B cell (primary cell): ENCODE data around the gene KRT14. TPM values are rescaled to one million over a fixed set of nuclear protein-coding genes. Genes with fewer than 3 reads are reported as not detected.

ENCODE experiments used
- ATAC-seq: fragments of 200-7000 bp; cut with Tn5 transposase; one replicate; pipeline ENCODE4 v1.10.0; 2021; ENCODE audit warnings: low read depth, mild to moderate bottlenecking, moderate number of reproducible peaks, moderate library complexity
- CTCF ChIA-PET: fragments of 350-600 bp; sonication (Branson Sonifier 250); formaldehyde crosslinking; loops from one replicate; lab custom pipeline; 2021; ENCODE audit warnings: antibody characterized with exemption, inconsistent platforms; lab: Charles Lee
- POLR2A ChIA-PET: fragments of 350-600 bp; sonication (Branson Sonifier 250); formaldehyde crosslinking; loops from one replicate; lab custom pipeline; 2021; ENCODE audit warnings: antibody characterized with exemption; lab: Charles Lee
- DNase-seq: peaks from one replicate; pipeline ENCODE4 v3.0.0; 2013
- H2AFZ ChIP-seq: 2 replicates; pipeline ENCODE4 v1.6.1; 2012; ENCODE audit warnings: mild to moderate bottlenecking, low read depth, low read length; ENCODE audit not compliant: insufficient read depth, poor library complexity, severe bottlenecking
- H3K27ac ChIP-seq, 2 donors: 1 replicate in 1 of 2; 2 replicates in 1 of 2; pipeline ENCODE4 v1.5.1; 2012 to 2013; ENCODE audit warnings: low read length in 2 of 2, mild to moderate bottlenecking in 2 of 2, moderate library complexity in 1 of 2
- H3K27me3 ChIP-seq, 4 experiments: fragments of 200-600 bp in 1 of 4; sonication (generic) in 1 of 4; replicated peaks in 1 of 4; 1 replicate in 2 of 4; 2 replicates in 2 of 4; pipeline versions ENCODE4 v1.6.1 to v1.7.0; 2013 to 2016; ENCODE audit warnings: low read length in 3 of 4, mild to moderate bottlenecking in 2 of 4, mixed read lengths in 1 of 4, moderate library complexity in 1 of 4; ENCODE audit not compliant: insufficient read depth in 4 of 4, control insufficient read depth in 3 of 4; ENCODE audit errors: control extremely low read depth in 1 of 4
- H3K36me3 ChIP-seq, 2 experiments: replicated peaks in 1 of 2; 1 replicate in 1 of 2; 2 replicates in 1 of 2; pipeline versions ENCODE4 v1.6.1 to v1.7.1; 2013; ENCODE audit warnings: low read length in 1 of 2; ENCODE audit not compliant: insufficient read depth in 2 of 2, control insufficient read depth in 1 of 2; ENCODE audit errors: control extremely low read depth in 1 of 2, extremely low read depth in 1 of 2
- H3K4me1 ChIP-seq, 2 donors: fragments of 200-600 bp in 1 of 2; sonication (generic) in 1 of 2; 1 replicate in 1 of 2; 2 replicates in 1 of 2; pipeline versions ENCODE4 v1.5.1 to v1.6.1; 2013 to 2017; ENCODE audit warnings: low read length in 2 of 2; ENCODE audit not compliant: control insufficient read depth in 2 of 2, insufficient read depth in 2 of 2
- H3K4me2 ChIP-seq: replicated peaks from 2 replicates; pipeline ENCODE3; 2012; ENCODE audit warnings: mild to moderate bottlenecking, low read depth, low read length; ENCODE audit not compliant: poor library complexity, severe bottlenecking
- H3K4me3 ChIP-seq, 5 experiments: fragments of 200-600 bp in 1 of 5; sonication (generic) in 1 of 5; 1 replicate in 3 of 5; 2 replicates in 2 of 5; pipeline versions ENCODE4 v1.5.1 to v1.7.0; 2011 to 2016; ENCODE audit warnings: low read length in 4 of 5, mild to moderate bottlenecking in 4 of 5, low read depth in 2 of 5, control low read depth in 1 of 5, moderate library complexity in 1 of 5; ENCODE audit not compliant: insufficient read depth in 1 of 5; ENCODE audit errors: control extremely low read depth in 1 of 5, extremely low read depth in 1 of 5
- H3K79me2 ChIP-seq: fragments of 200-600 bp; sonication (generic); one replicate; pipeline ENCODE4 v1.6.0; 2016; ENCODE audit warnings: low read length; ENCODE audit not compliant: control insufficient read depth, insufficient read depth
- H3K9ac ChIP-seq: fragments of 200-600 bp; sonication (generic); 2 replicates; pipeline ENCODE4 v1.6.1; 2017; ENCODE audit warnings: mild to moderate bottlenecking, low read length, moderate library complexity
- H3K9me3 ChIP-seq, 3 donors: one replicate each; pipeline versions ENCODE4 v1.6.1 to v1.7.1; 2013; ENCODE audit warnings: low read length in 2 of 3; ENCODE audit not compliant: control insufficient read depth in 2 of 3, insufficient read depth in 1 of 3; ENCODE audit errors: control extremely low read depth in 1 of 3
- H4K20me1 ChIP-seq: 2 replicates; pipeline ENCODE4 v1.6.0; 2012; ENCODE audit warnings: mild to moderate bottlenecking, low read length; ENCODE audit not compliant: insufficient read depth, control insufficient read depth, poor library complexity, severe bottlenecking
- H3K27ac Mint-ChIP-seq: one replicate; pipeline ENCODE4 v1.8.0; 2021; ENCODE audit warnings: mixed read lengths
- H3K27me3 Mint-ChIP-seq: one replicate; pipeline ENCODE4 v1.8.0; 2021; ENCODE audit warnings: mixed read lengths
- H3K4me1 Mint-ChIP-seq: one replicate; pipeline ENCODE4 v1.8.0; 2021; ENCODE audit warnings: mixed read lengths
- H3K4me3 Mint-ChIP-seq: one replicate; pipeline ENCODE4 v1.8.0; 2021; ENCODE audit warnings: mixed read lengths
- H3K9me3 Mint-ChIP-seq: one replicate; pipeline ENCODE4 v1.8.0; 2022; ENCODE audit warnings: mixed read lengths; ENCODE audit not compliant: insufficient read depth
- EZH2 ChIP-seq: IDR thresholded peaks from 2 replicates; pipeline ENCODE4 v1.6.1; 2012; ENCODE audit warnings: borderline replicate concordance, low read depth, mild to moderate bottlenecking, moderate library complexity, low read length; ENCODE audit not compliant: insufficient read depth, poor library complexity, severe bottlenecking
- WGBS: methylation state at CpG from one replicate; pipeline ENCODE4 v1.1.5; 2013; ENCODE audit warnings: missing lambda C conversion rate; ENCODE audit not compliant: insufficient coverage; 5-methylcytosine and 5-hydroxymethylcytosine counted together
- intact Hi-C: fragments of 100-400 bp; cut with micrococcal nuclease; formaldehyde crosslinking; loops from one replicate; pipeline ENCODE4 v1.10.0; 2022
- polyA plus RNA-seq: library from polyadenylated mRNA; depleted of rRNA; stranded (reverse); fragments of >200 nt; gene quantifications from 2 replicates; pipeline ENCODE4 v1.2.3, GENCODE V29; 2012
- total RNA-seq, 2 donors: library from RNA; stranded (reverse); fragments of 120-200 nt in 1 of 2; gene quantifications; 1 replicate in 1 of 2; 2 replicates in 1 of 2; pipeline versions ENCODE4 v1.2.3 to v1.2.4, GENCODE V29; 2013 to 2022
- TF ChIP-seq, protein P1 (sequence below): fragments of 200-600 bp; IDR thresholded peaks from one replicate; pipeline ENCODE4 v1.8.0; 2022; ENCODE audit warnings: antibody characterized with exemption, mild to moderate bottlenecking

KRT14 gene
- total and polyA plus RNA-seq, 2 donors (not counting 1 experiment from before 2014, with no cell fraction given): not detected

DNA sequence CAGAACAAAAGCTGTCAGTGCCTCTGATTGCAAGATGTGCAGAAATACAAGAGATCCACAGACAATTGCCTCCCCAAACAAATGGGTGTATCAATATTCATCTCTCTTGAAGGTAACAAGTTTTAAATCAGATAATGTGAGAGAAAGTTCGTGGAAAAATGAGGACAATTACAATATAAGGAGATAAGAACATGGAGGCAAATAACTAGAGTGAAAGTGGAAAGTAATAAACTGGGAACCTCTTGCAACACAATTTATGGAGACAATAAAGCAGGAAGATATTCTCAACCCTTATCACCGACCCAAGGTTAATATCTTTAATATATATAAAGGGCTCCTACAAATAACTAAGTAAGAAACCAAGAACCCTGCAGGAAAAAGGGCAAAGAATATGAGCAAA is 44.3 kb downstream of the KRT14 start:
- ChIA-PET POLR2A (no interaction called here), CTCF (interaction anchor here (0.6 to 0.8 kb wide), 2 partner anchors 8 to 387 kb away, joined by 3 to 4 read pairs; no protein-coding TSS in a partner anchor)
- peaks cover 22% of the 10 kb centered on the region for H3K27me3 Mint-ChIP-seq
- H3K4me2 ChIP-seq: no peak overlapping the region
- intact Hi-C loops: no loop called here
- H3K9me3 ChIP-seq: peaks cover 0 to 11% (median 0%) of the 10 kb centered on the region in 3 donors
- no peaks in the 10 kb centered on the region for H3K4me1 Mint-ChIP-seq
- no peak overlapping the region for H3K9ac ChIP-seq
- no peaks in the 10 kb centered on the region for H3K79me2 ChIP-seq
- H3K27ac Mint-ChIP-seq: no peak overlapping the region
- no peaks in the 10 kb centered on the region for H3K36me3 ChIP-seq
- no peak overlapping the region for H3K4me3 ChIP-seq
- H2AFZ ChIP-seq: no peak overlapping the region
- H3K9me3 Mint-ChIP-seq: no peaks in the 10 kb centered on the region
- H3K27me3 ChIP-seq: peaks cover 0 to 11% (median 0%) of the 10 kb centered on the region in 4 experiments
- H3K4me3 Mint-ChIP-seq: no peak overlapping the region
- H4K20me1 ChIP-seq: no peaks in the 10 kb centered on the region
- H3K4me1 ChIP-seq: no peaks in the 10 kb centered on the region
- ATAC-seq (no peak), DNase-seq (no peak)
- H3K27ac ChIP-seq: no peak overlapping the region
- TF ChIP-seq, protein P1, sequence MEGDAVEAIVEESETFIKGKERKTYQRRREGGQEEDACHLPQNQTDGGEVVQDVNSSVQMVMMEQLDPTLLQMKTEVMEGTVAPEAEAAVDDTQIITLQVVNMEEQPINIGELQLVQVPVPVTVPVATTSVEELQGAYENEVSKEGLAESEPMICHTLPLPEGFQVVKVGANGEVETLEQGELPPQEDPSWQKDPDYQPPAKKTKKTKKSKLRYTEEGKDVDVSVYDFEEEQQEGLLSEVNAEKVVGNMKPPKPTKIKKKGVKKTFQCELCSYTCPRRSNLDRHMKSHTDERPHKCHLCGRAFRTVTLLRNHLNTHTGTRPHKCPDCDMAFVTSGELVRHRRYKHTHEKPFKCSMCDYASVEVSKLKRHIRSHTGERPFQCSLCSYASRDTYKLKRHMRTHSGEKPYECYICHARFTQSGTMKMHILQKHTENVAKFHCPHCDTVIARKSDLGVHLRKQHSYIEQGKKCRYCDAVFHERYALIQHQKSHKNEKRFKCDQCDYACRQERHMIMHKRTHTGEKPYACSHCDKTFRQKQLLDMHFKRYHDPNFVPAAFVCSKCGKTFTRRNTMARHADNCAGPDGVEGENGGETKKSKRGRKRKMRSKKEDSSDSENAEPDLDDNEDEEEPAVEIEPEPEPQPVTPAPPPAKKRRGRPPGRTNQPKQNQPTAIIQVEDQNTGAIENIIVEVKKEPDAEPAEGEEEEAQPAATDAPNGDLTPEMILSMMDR: no peak
- TF ChIP-seq EZH2: no peak
- no CpG with 5 or more reads among the region's 2 CpGs for WGBS

DNA sequence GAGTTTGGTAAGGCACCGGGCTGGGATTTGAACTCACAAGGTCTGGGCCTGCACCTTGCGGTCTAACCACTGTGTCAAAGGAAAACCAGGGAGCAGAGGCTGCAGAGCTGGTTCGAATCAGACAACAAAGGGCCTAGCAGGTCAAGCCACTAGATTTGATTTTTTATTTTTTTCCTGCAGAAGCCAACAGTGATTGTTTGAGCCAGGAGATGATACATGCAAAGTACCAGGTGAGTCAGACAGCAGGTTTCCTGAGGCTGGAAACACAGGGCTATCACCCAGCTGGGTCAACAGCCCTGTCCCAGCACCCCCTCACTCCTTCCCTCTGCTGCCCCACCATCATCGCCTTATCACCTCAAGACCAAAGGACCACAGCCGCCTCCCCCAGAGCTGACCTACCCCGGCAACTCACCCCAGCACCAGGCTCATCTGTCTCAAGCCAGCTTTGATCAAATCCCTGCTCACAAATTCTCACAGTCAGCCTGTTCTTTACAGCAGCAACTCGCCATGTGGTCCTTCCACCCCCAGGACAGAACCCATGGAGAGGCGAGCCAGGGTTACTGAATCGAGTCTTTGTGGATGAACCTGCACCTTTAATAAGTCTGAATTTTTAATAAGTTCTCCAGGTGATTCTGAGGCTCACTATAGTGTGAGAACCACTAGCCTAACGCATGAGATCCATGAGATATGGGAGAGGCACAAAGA is 45.6 kb downstream of the KRT14 start:
- intact Hi-C loops: no loop called here

More for the DNA sequence above, 45.6 kb downstream of the KRT14 start:
- no peak overlapping the region for H2AFZ ChIP-seq
- H3K4me3 ChIP-seq: no peak overlapping the region
- ATAC-seq (no peak), DNase-seq (no peak)
- no peaks in the 10 kb centered on the region for H3K4me1 ChIP-seq
- H3K79me2 ChIP-seq: no peaks in the 10 kb centered on the region
- no peak overlapping the region for H3K9ac ChIP-seq
- H3K9me3 Mint-ChIP-seq: no peaks in the 10 kb centered on the region
- ChIA-PET CTCF (interaction anchor here (1.9 kb wide), 1 partner anchor 8 kb away, joined by 9 read pairs; no protein-coding TSS in a partner anchor), POLR2A (no interaction called here)
- no peak overlapping the region for H3K27ac ChIP-seq
- no peaks in the 10 kb centered on the region for H3K36me3 ChIP-seq
- H3K4me2 ChIP-seq: no peak overlapping the region
- no peak overlapping the region for H3K4me3 Mint-ChIP-seq
- H3K27me3 ChIP-seq: peaks cover 0 to 5% (median 0%) of the 10 kb centered on the region in 4 experiments
- no peaks in the 10 kb centered on the region for H3K9me3 ChIP-seq
- peaks cover 23% of the 10 kb centered on the region for H3K27me3 Mint-ChIP-seq
- no peaks in the 10 kb centered on the region for H3K4me1 Mint-ChIP-seq
- no peak for TF ChIP-seq EZH2
- TF ChIP-seq, protein P1: no peak
- H3K27ac Mint-ChIP-seq: no peak overlapping the region
- H4K20me1 ChIP-seq: no peaks in the 10 kb centered on the region
- 87% methylated on average over 10 of the region's 10 CpGs for WGBS
